Body of pancreas (tissue), 4 donors: ENCODE data around the gene HOXA9. TPM values are rescaled to one million over a fixed set of nuclear protein-coding genes. Genes with fewer than 3 reads are reported as not detected.

Source experiments
- ATAC-seq: fragments of 150-250 bp; one replicate; pipeline ENCODE4 v1.9.1; 2016
- DNase-seq, 4 donors: peaks; one replicate each; pipeline ENCODE4 v3.0.0-alpha.2; 2019
- H3K27ac ChIP-seq, 4 donors: fragments of 200-600 bp; sonication (generic); 1 replicate in 3 of 4; 2 replicates in 1 of 4; pipeline versions ENCODE4 v1.5.1 to v1.6.1; 2016 to 2019; ENCODE audit warnings: mild to moderate bottlenecking in 1 of 4, mixed read lengths in 1 of 4, moderate library complexity in 1 of 4
- H3K27me3 ChIP-seq, 2 donors: fragments of 200-600 bp; sonication (generic); one replicate each; pipeline ENCODE4 v1.6.0; 2016; ENCODE audit warnings: mild to moderate bottlenecking in 1 of 2
- H3K36me3 ChIP-seq, 2 donors: fragments of 200-600 bp; sonication (generic); replicated peaks in 1 of 2; 2 replicates each; pipeline ENCODE4 v1.5.1; 2016; ENCODE audit warnings: low read depth in 2 of 2; ENCODE audit not compliant: insufficient read depth in 1 of 2
- H3K4me1 ChIP-seq: fragments of 200-600 bp; sonication (generic); one replicate; pipeline ENCODE4 v1.6.0; 2016
- H3K4me3 ChIP-seq, 2 donors: fragments of 200-600 bp; sonication (generic); 1 replicate in 1 of 2; 2 replicates in 1 of 2; pipeline ENCODE4 v1.5.1; 2016 to 2019
- H3K9me3 ChIP-seq, 3 donors: fragments of 200-600 bp; sonication (generic); 1 replicate in 2 of 3; 2 replicates in 1 of 3; pipeline ENCODE4 v1.5.1; 2016
- CTCF ChIP-seq, 7 experiments: fragments of 450-650 bp in 4 of 7; fragments of 200-600 bp in 3 of 7; sonication (generic) in 3 of 7; IDR thresholded peaks; one replicate each; pipeline ENCODE4 v1.5.1; 2016 to 2019; ENCODE audit warnings: antibody characterized with exemption in 7 of 7
- POLR2A ChIP-seq, 3 donors: fragments of 450-650 bp; IDR thresholded peaks; one replicate each; pipeline ENCODE4 v1.6.1; 2016; ENCODE audit warnings: antibody characterized with exemption in 3 of 3, mild to moderate bottlenecking in 2 of 3
- WGBS, 2 donors: methylation state at CpG; one replicate each; pipeline ENCODE4 v1.1.5; 2017; 5-methylcytosine and 5-hydroxymethylcytosine counted together
- intact Hi-C: fragments of 100-400 bp; cut with DNase I; formaldehyde crosslinking; loops from one replicate; pipeline ENCODE4 v1.15.1; 2023
- total RNA-seq, 2 donors: library from RNA; depleted of rRNA; stranded (reverse); fragments of >200 nt; gene quantifications; one replicate each; pipeline ENCODE4 v1.1.0, GENCODE V29; 2016

The HOXA9 gene
- total RNA-seq, 2 donors from 2014 or later: not detected

GRCh38 chr7:27187475-27188385 lies 22.4 kb upstream of the HOXA9 start:
- Histone ChIP-seq H3K27ac (no peak overlapping the region), H3K36me3 (no peaks in the 10 kb centered on the region), H3K9me3 (no peaks in the 10 kb centered on the region), H3K4me1 (peaks cover 61% of the 10 kb centered on the region), H3K27me3 (peaks cover 14 to 78% of the 10 kb centered on the region in 2 donors), H3K4me3 (no peak overlapping the region)
- peak in 2 of 4 donors; percentile 8 to 9 for DNase-seq
- TF ChIP-seq POLR2A (IDR thresholded peaks at IDR 0.05) (no peak), CTCF (IDR thresholded peaks at IDR 0.05) (no peak)
- 4 to 10% methylated on average over 29 to 46 of the region's 46 CpGs for WGBS, 2 donors
- intact Hi-C loops: no loop called here
- ATAC-seq: no peak

- H3K4me1 ChIP-seq: peaks cover 52% of the 10 kb centered on the region
- no peaks in the 10 kb centered on the region for H3K9me3 ChIP-seq
- 17 to 21% methylated on average over 4 of the region's 4 CpGs for WGBS, 2 donors
- no peak overlapping the region for H3K27ac ChIP-seq
- H3K4me3 ChIP-seq: no peak overlapping the region
- ATAC-seq (no peak), DNase-seq (no peak)
- H3K27me3 ChIP-seq: peaks cover 14 to 78% of the 10 kb centered on the region in 2 donors
- TF ChIP-seq POLR2A (IDR thresholded peaks at IDR 0.05): no peak
- TF ChIP-seq CTCF (IDR thresholded peaks at IDR 0.05): no peak
- no peaks in the 10 kb centered on the region for H3K36me3 ChIP-seq
- intact Hi-C loops: no loop called here
Measured at GRCh38 chr7:27186668-27187474, 21.5 kb upstream of the HOXA9 start.

GRCh38 chr7:27185854-27186667 lies 20.7 kb upstream of the HOXA9 start:
- H3K27ac ChIP-seq: no peak overlapping the region
- TF ChIP-seq POLR2A (IDR thresholded peaks at IDR 0.05) (no peak), CTCF (IDR thresholded peaks at IDR 0.05) (no peak)
- no peaks in the 10 kb centered on the region for H3K9me3 ChIP-seq
- DNase-seq (peak in 2 of 4 donors; percentile 8 to 9), ATAC-seq (no peak)
- intact Hi-C loops: no loop called here
- no peak overlapping the region for H3K4me3 ChIP-seq
- H3K4me1 ChIP-seq: peaks cover 52% of the 10 kb centered on the region
- H3K36me3 ChIP-seq: no peaks in the 10 kb centered on the region
- H3K27me3 ChIP-seq: peaks cover 14 to 72% of the 10 kb centered on the region in 2 donors
- 6 to 10% methylated on average over 23 to 24 of the region's 24 CpGs for WGBS, 2 donors

- Histone ChIP-seq H3K9me3 (no peaks in the 10 kb centered on the region), H3K4me3 (no peak within 1 kb of the TSS), H3K27ac (no peak within 1 kb of the TSS), H3K4me1 (peaks cover 52% of the 10 kb centered on the region), H3K36me3 (no peaks in the 10 kb centered on the region), H3K27me3 (peaks cover 14 to 77% of the 10 kb centered on the region in 2 donors)
- no peak for TF ChIP-seq POLR2A (IDR thresholded peaks at IDR 0.05)
- intact Hi-C loops: no loop called here
- DNase-seq (peak in 2 of 4 donors; percentile 8 to 10), ATAC-seq (no peak)
- 7 to 15% methylated on average over 35 to 42 of the region's 43 CpGs for WGBS, 2 donors
Measured at GRCh38 chr7:27185013-27185853, 19.9 kb upstream of the HOXA9 start, which contains the start of gene HOXA11. Gene HOXA11 (minus strand): TSS chr7:27185232. CDS start chr7:27185144, 88 bp downstream.
